Cardiac muscle cell (in vitro differentiated cells and primary cell): ENCODE results near the gene SBF2. TPM values are rescaled to one million over a fixed set of nuclear protein-coding genes. Genes with fewer than 3 reads are reported as not detected.

Experiments used
- DNase-seq, 2 donors: peaks; one replicate each; pipeline versions ENCODE4 v3.0.0 to v3.0.0-alpha.2; 2010 to 2017; ENCODE audit warnings: low read depth in 1 of 2, low spot score in 1 of 2
- H3K27ac ChIP-seq: fragments of 200-600 bp; sonication (generic); 2 replicates; pipeline ENCODE4 v1.5.1; 2016
- H3K27me3 ChIP-seq: fragments of 200-600 bp; sonication (generic); 2 replicates; pipeline ENCODE4 v1.6.0; 2016; ENCODE audit warnings: control low read depth
- H3K36me3 ChIP-seq: fragments of 200-600 bp; sonication (generic); 2 replicates; pipeline ENCODE4 v1.5.1; 2016; ENCODE audit warnings: control low read depth
- H3K4me1 ChIP-seq: fragments of 200-600 bp; sonication (generic); 2 replicates; pipeline ENCODE4 v1.8.1; 2017; ENCODE audit warnings: low read depth, mild to moderate bottlenecking, mixed run types
- H3K4me3 ChIP-seq: fragments of 200-600 bp; sonication (generic); 2 replicates; pipeline ENCODE4 v1.5.1; 2016; ENCODE audit warnings: mild to moderate bottlenecking
- H3K9me3 ChIP-seq: fragments of 200-600 bp; sonication (generic); 2 replicates; pipeline ENCODE4 v1.5.1; 2017; ENCODE audit warnings: low read depth, mild to moderate bottlenecking, control low read depth
- polyA plus RNA-seq: library from polyadenylated mRNA; unstranded; fragments of >200 nt; fragmentation: Nextera tagmentation; extraction: Ambion mirVana; gene quantifications from 2 replicates; pipeline ENCODE4 v1.2.1, GENCODE V29; 2016
- total RNA-seq: library from RNA; depleted of rRNA; stranded (reverse); fragments of >200 nt; gene quantifications from 2 replicates; pipeline ENCODE4 v1.2.3, GENCODE V29; 2016
- TF ChIP-seq, protein P1 (sequence below): IDR thresholded peaks from 2 replicates; pipeline ENCODE4 v1.5.1; 2012; ENCODE audit warnings: low read depth, mild to moderate bottlenecking, low read length

Gene SBF2
- total and polyA plus RNA-seq, 2 experiments from 2014 or later: 13.3 to 32.3 TPM

DNA sequence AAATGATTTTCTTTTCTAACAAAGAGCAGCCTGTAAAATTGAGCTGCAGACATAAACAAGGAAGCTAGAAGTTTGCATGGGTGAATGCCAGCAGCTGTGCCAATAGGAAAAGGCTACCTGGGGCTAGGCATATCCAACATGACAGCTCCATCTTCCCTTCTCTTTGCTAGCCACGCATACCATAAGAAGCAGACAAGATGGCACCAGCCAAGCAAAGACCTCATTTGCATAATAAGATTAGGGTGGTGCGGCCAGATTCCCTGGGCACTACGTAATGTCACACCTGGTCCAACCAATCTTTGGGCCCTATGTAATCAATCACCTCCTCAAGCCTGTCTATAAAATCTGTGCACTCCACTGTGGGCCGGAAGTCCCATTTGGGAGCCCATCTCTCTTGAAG lies 521.8 kb downstream of the SBF2 start:
- TF ChIP-seq, protein P1, sequence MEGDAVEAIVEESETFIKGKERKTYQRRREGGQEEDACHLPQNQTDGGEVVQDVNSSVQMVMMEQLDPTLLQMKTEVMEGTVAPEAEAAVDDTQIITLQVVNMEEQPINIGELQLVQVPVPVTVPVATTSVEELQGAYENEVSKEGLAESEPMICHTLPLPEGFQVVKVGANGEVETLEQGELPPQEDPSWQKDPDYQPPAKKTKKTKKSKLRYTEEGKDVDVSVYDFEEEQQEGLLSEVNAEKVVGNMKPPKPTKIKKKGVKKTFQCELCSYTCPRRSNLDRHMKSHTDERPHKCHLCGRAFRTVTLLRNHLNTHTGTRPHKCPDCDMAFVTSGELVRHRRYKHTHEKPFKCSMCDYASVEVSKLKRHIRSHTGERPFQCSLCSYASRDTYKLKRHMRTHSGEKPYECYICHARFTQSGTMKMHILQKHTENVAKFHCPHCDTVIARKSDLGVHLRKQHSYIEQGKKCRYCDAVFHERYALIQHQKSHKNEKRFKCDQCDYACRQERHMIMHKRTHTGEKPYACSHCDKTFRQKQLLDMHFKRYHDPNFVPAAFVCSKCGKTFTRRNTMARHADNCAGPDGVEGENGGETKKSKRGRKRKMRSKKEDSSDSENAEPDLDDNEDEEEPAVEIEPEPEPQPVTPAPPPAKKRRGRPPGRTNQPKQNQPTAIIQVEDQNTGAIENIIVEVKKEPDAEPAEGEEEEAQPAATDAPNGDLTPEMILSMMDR: no peak
- H3K4me1 ChIP-seq: peaks cover 23% of the 10 kb centered on the region

DNA sequence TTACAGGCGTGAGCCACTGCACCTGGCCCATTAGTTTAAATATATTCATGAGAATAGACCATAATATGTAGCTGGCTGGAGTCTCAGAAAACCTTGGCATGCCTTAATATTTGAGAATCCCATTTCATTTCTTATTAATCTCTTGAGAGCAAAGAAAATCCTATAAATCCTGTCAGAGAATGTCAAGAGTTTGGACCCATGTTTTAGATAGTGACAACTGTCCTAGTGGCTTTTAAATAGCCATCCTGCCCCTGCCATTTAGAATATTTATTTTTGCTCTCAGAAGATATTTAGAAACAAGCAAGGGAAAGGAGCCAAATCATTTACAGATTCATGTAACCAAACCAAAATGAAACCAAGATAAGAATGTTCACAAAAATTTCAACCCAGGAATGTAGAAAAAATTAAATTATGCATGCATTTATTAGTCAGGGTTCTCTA lies 522.9 kb downstream of the SBF2 start:
- Histone ChIP-seq H3K27ac (no peak overlapping the region), H3K9me3 (no peaks in the 10 kb centered on the region), H3K27me3 (no peaks in the 10 kb centered on the region), H3K4me3 (no peak overlapping the region), H3K36me3 (no peaks in the 10 kb centered on the region), H3K4me1 (peaks cover 16% of the 10 kb centered on the region)
- DNase-seq: no peak
- TF ChIP-seq, protein P1: no peak

More for the DNA sequence above, 521.8 kb downstream of the SBF2 start:
- Histone ChIP-seq H3K36me3 (no peaks in the 10 kb centered on the region), H3K27ac (no peak overlapping the region), H3K9me3 (no peaks in the 10 kb centered on the region), H3K4me3 (no peak overlapping the region), H3K27me3 (no peaks in the 10 kb centered on the region)
- DNase-seq: no peak

DNA sequence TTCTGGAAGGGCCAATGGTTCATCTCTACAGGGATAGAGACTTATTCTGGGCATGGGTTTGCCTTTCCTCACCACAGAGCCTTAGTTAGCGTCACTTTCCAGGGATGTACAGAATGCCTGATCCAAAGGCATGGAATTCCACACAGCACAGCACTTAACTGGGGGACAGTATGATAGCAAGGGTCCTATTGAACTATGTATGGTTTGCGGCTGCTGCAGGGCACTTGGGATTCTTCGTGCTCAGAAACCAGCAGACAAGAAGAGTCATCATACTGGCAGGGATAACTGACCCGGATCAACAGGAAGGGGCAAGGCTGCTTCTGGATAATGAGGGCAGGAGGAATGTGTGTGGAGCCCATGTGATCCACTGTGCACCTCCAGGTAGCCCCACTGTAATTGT lies 524.4 kb downstream of the SBF2 start:
- H3K4me1 ChIP-seq: peaks cover 14% of the 10 kb centered on the region
- no peak for DNase-seq
- H3K27ac ChIP-seq: no peak overlapping the region
- H3K36me3 ChIP-seq: no peaks in the 10 kb centered on the region
- TF ChIP-seq, protein P1: no peak
- H3K9me3 ChIP-seq: no peaks in the 10 kb centered on the region
- H3K4me3 ChIP-seq: no peak overlapping the region
- H3K27me3 ChIP-seq: no peaks in the 10 kb centered on the region

DNA sequence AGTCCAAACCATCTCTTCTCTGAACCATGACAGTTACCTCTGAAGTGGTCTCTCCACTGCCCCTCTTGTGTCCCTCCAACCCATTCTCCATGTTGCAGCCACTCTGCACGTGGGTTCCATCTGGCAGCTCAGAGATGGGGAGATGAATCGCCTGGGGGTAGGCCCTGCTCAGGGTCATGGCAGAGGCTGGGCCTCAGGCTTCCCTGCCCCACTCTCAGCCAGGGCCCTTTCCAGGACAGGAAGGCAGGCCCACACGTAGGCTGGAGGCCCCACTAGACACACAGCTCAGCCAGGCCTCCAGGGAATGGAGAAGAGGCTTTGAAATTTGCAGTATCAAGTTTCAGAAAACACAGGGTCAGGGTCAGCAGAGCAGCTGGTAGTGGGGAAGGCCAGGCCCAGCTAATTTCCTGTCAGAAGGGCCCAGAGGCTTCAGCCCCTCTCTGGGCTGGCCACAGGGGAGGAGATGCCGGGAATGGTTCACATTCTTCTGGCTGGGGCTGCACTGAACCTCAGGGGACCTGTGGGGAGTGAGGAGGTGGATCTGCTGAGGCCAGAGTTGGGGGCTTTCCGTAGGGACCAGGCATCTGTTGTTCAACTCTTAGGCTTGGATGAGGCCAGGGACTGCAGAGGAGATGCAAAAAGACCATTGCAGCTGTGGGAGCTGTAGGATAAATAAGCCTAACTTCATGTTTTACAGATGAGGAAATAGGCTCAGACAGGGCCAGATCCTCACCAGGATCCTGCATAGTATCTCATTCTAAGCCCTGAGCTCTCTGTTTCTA lies 528.5 kb downstream of the SBF2 start:
- Histone ChIP-seq H3K27ac (peak overlapping the region; percentile 95), H3K4me1 (peaks cover 21% of the 10 kb centered on the region)

DNA sequence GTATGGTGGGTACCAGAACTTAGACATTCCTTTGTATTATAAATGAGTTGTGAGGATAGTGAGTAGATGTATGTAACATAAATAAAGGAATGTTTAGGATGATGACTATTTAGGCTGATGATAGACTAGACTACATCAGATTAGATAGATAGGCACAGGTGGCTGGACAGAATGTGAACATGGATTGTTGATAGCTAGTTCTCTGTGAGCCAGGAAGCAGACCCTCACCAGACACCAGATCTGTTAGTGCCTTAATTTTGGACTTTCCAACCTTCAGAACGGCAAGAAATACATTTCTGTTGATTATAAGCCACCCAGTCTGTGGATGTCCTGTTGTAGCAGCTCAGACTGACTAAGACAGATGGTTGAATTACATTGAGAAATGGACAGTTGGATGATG lies 530.7 kb downstream of the SBF2 start:
- no peak overlapping the region for H3K27ac ChIP-seq

More for the DNA sequence above, 528.5 kb downstream of the SBF2 start:
- H3K9me3 ChIP-seq: no peaks in the 10 kb centered on the region
- H3K4me3 ChIP-seq: no peak overlapping the region
- H3K27me3 ChIP-seq: no peaks in the 10 kb centered on the region
- H3K36me3 ChIP-seq: no peaks in the 10 kb centered on the region
- DNase-seq: peak; percentile 79 to 97
- TF ChIP-seq, protein P1: no peak

More for the DNA sequence above, 530.7 kb downstream of the SBF2 start:
- peaks cover 35% of the 10 kb centered on the region for H3K4me1 ChIP-seq
- DNase-seq: no peak
- no peaks in the 10 kb centered on the region for H3K27me3 ChIP-seq
- no peak overlapping the region for H3K4me3 ChIP-seq
- TF ChIP-seq, protein P1: no peak
- H3K9me3 ChIP-seq: no peaks in the 10 kb centered on the region
- no peaks in the 10 kb centered on the region for H3K36me3 ChIP-seq
